Smooth muscle cell (in vitro differentiated cells): ENCODE measurements around the gene FKBP7. TPM values are rescaled to one million over a fixed set of nuclear protein-coding genes. Genes with fewer than 3 reads are reported as not detected.

ENCODE experiments used
- DNase-seq: peaks from one replicate; lab custom pipeline; 2025; ENCODE audit not compliant: unreplicated experiment; lab: John Stamatoyannopoulos, UW
- H2AFZ ChIP-seq: fragments of 200-600 bp; sonication (generic); 2 replicates; pipeline ENCODE4 v1.6.0; 2016; ENCODE audit warnings: antibody characterized with exemption, low read depth, mild to moderate bottlenecking
- H3F3A ChIP-seq: fragments of 200-600 bp; sonication (generic); 2 replicates; pipeline ENCODE4 v1.6.0; 2017; ENCODE audit warnings: antibody characterized with exemption, low read depth
- H3K27ac ChIP-seq: fragments of 200-600 bp; sonication (generic); 2 replicates; pipeline ENCODE4 v1.5.1; 2016; ENCODE audit warnings: low read depth, mild to moderate bottlenecking
- H3K27me3 ChIP-seq: fragments of 200-600 bp; sonication (generic); 2 replicates; pipeline ENCODE4 v1.6.1; 2016; ENCODE audit warnings: low read depth, mild to moderate bottlenecking
- H3K36me3 ChIP-seq: fragments of 200-600 bp; sonication (generic); 2 replicates; pipeline ENCODE4 v1.5.1; 2016; ENCODE audit warnings: low read depth
- H3K4me1 ChIP-seq: fragments of 200-600 bp; sonication (generic); 2 replicates; pipeline ENCODE4 v1.5.1; 2016; ENCODE audit warnings: low read depth
- H3K4me2 ChIP-seq: fragments of 200-600 bp; sonication (generic); 2 replicates; pipeline ENCODE4 v1.6.0; 2016; ENCODE audit warnings: mild to moderate bottlenecking
- H3K4me3 ChIP-seq: fragments of 200-600 bp; sonication (generic); 2 replicates; pipeline ENCODE4 v1.5.1; 2016; ENCODE audit warnings: mild to moderate bottlenecking
- H3K79me2 ChIP-seq: fragments of 200-600 bp; sonication (generic); 2 replicates; pipeline ENCODE4 v1.6.0; 2016; ENCODE audit warnings: low read depth, mild to moderate bottlenecking
- H3K9ac ChIP-seq: fragments of 200-600 bp; sonication (generic); 2 replicates; pipeline ENCODE4 v1.6.0; 2016; ENCODE audit warnings: low read depth
- H3K9me3 ChIP-seq: fragments of 200-600 bp; sonication (generic); replicated peaks from 2 replicates; pipeline ENCODE4 v1.5.1; 2016; ENCODE audit warnings: low read depth
- H4K20me1 ChIP-seq: fragments of 200-600 bp; sonication (generic); 2 replicates; pipeline ENCODE4 v1.6.0; 2016; ENCODE audit warnings: low read depth
- CTCF ChIP-seq: fragments of 200-600 bp; sonication (generic); IDR thresholded peaks from 2 replicates; pipeline ENCODE4 v1.5.1; 2017; ENCODE audit warnings: borderline replicate concordance, mild to moderate bottlenecking, antibody characterized with exemption; ENCODE audit not compliant: insufficient read depth, poor library complexity, severe bottlenecking
- WGBS: methylation state at CpG from one replicate; pipeline ENCODE4 v1.1.7; 2016; ENCODE audit warnings: low lambda C conversion rate; 5-methylcytosine and 5-hydroxymethylcytosine counted together
- polyA plus RNA-seq: library from polyadenylated mRNA; unstranded; fragments of >200 nt; fragmentation: Nextera tagmentation; extraction: Ambion mirVana; gene quantifications from 2 replicates; pipeline ENCODE4 v1.2.1, GENCODE V29; 2016
- total RNA-seq: library from RNA; depleted of rRNA; stranded (reverse); fragments of >200 nt; gene quantifications from 2 replicates; pipeline ENCODE4 v1.2.3, GENCODE V29; 2014

FKBP7 gene
- total and polyA plus RNA-seq, 2 experiments from 2014 or later: 125 to 213 TPM

- no peak for TF ChIP-seq CTCF
- no peak for DNase-seq
- H3K4me1 ChIP-seq: peaks cover 9% of the 10 kb centered on the region
- no peak overlapping the region for H3K4me3 ChIP-seq
- H3K9me3 ChIP-seq: no peaks in the 10 kb centered on the region
- WGBS: 100% methylated on average over 2 of the region's 2 CpGs
- H2AFZ ChIP-seq: no peak overlapping the region
- H3K36me3 ChIP-seq: peaks cover 11% of the 10 kb centered on the region
- no peak overlapping the region for H3K9ac ChIP-seq
- H3K79me2 ChIP-seq: no peaks in the 10 kb centered on the region
- peaks cover 23% of the 10 kb centered on the region for H3F3A ChIP-seq
- peaks cover 5% of the 10 kb centered on the region for H4K20me1 ChIP-seq
- H3K4me2 ChIP-seq: no peak overlapping the region
- H3K27me3 ChIP-seq: no peaks in the 10 kb centered on the region
- no peak overlapping the region for H3K27ac ChIP-seq
Measured at GRCh38 chr2:178436662-178437061, 41.7 kb downstream of the FKBP7 start.

GRCh38 chr2:178429336-178429735 lies 49.1 kb downstream of the FKBP7 start:
- Histone ChIP-seq H3K27ac (no peak overlapping the region), H3F3A (no peaks in the 10 kb centered on the region), H3K36me3 (peaks cover 11% of the 10 kb centered on the region), H2AFZ (no peak overlapping the region), H3K4me3 (no peak overlapping the region), H3K79me2 (peaks cover 7% of the 10 kb centered on the region), H3K27me3 (no peaks in the 10 kb centered on the region), H3K9ac (no peak overlapping the region), H3K4me2 (no peak overlapping the region), H3K9me3 (no peaks in the 10 kb centered on the region), H4K20me1 (no peaks in the 10 kb centered on the region), H3K4me1 (no peaks in the 10 kb centered on the region)
- DNase-seq: no peak
- TF ChIP-seq CTCF: no peak

GRCh38 chr2:178428396-178428806 lies 50.0 kb downstream of the FKBP7 start:
- no peak for TF ChIP-seq CTCF
- Histone ChIP-seq H3F3A (no peaks in the 10 kb centered on the region), H3K27me3 (no peaks in the 10 kb centered on the region), H3K4me1 (no peaks in the 10 kb centered on the region), H3K4me2 (no peak overlapping the region), H4K20me1 (no peaks in the 10 kb centered on the region), H2AFZ (no peak overlapping the region), H3K9me3 (no peaks in the 10 kb centered on the region), H3K27ac (no peak overlapping the region), H3K9ac (no peak overlapping the region), H3K79me2 (peaks cover 7% of the 10 kb centered on the region), H3K36me3 (peaks cover 6% of the 10 kb centered on the region), H3K4me3 (no peak overlapping the region)
- WGBS: 95% methylated on average over 1 of the region's 1 CpG
- no peak for DNase-seq

GRCh38 chr2:178427458-178427857 lies 50.9 kb downstream of the FKBP7 start:
- TF ChIP-seq CTCF: no peak
- 100% methylated on average over 2 of the region's 2 CpGs for WGBS
- Histone ChIP-seq H4K20me1 (no peaks in the 10 kb centered on the region), H3K9me3 (no peaks in the 10 kb centered on the region), H3K9ac (no peak overlapping the region), H3F3A (no peaks in the 10 kb centered on the region), H3K27me3 (no peaks in the 10 kb centered on the region), H3K36me3 (no peaks in the 10 kb centered on the region), H2AFZ (no peak overlapping the region), H3K4me3 (no peak overlapping the region), H3K4me2 (no peak overlapping the region), H3K4me1 (no peaks in the 10 kb centered on the region), H3K27ac (no peak overlapping the region), H3K79me2 (peaks cover 11% of the 10 kb centered on the region)
- no peak for DNase-seq
